Upper lobe of left lung (tissue), 6 donors: Measurements from ENCODE around the gene EPB41L3. TPM values are rescaled to one million over a fixed set of nuclear protein-coding genes. Genes with fewer than 3 reads are reported as not detected.
A peak's percentile ranks its signal among the peaks of the same experiment; 100 is the strongest.

Experiments used
- ATAC-seq, 2 donors: fragments of 200-7000 bp; cut with Tn5 transposase; one replicate each; pipeline ENCODE4 v1.9.1; 2022; ENCODE audit warnings: mild to moderate bottlenecking in 2 of 2, moderate library complexity in 2 of 2; ENCODE audit not compliant: low FRiP score in 2 of 2
- DNase-seq, 2 donors: peaks; one replicate each; pipeline ENCODE4 v3.0.0-alpha.2; 2019 to 2020
- H3K27ac ChIP-seq, 4 donors: fragments of 200-600 bp; sonication (generic); one replicate each; pipeline ENCODE4 v1.5.1; 2016 to 2019
- H3K27me3 ChIP-seq, 4 donors: fragments of 200-600 bp; sonication (generic); one replicate each; pipeline ENCODE4 v1.5.1; 2017 to 2019
- H3K36me3 ChIP-seq, 4 donors: fragments of 200-600 bp; sonication (generic); one replicate each; pipeline ENCODE4 v1.5.1; 2016 to 2019
- H3K4me1 ChIP-seq, 4 donors: fragments of 200-600 bp; sonication (generic); one replicate each; pipeline ENCODE4 v1.5.1; 2018 to 2019
- H3K4me3 ChIP-seq, 4 donors: fragments of 200-600 bp; sonication (generic); one replicate each; pipeline ENCODE4 v1.5.1; 2017 to 2019; ENCODE audit warnings: mild to moderate bottlenecking in 2 of 4, moderate library complexity in 1 of 4
- H3K9me3 ChIP-seq, 4 donors: fragments of 200-600 bp; sonication (generic); one replicate each; pipeline ENCODE4 v1.5.1; 2018 to 2019
- CTCF ChIP-seq, 6 experiments: fragments of 450-650 bp in 4 of 6; fragments of 200-600 bp in 2 of 6; sonication (generic) in 2 of 6; IDR thresholded peaks; one replicate each; pipeline ENCODE4 v1.5.1; 2016 to 2019; ENCODE audit warnings: antibody characterized with exemption in 6 of 6
- EP300 ChIP-seq, 4 donors: sonication (generic); formaldehyde crosslinking; IDR thresholded peaks; one replicate each; pipeline ENCODE4 v1.5.1; 2017; ENCODE audit warnings: antibody characterized with exemption in 4 of 4, control low read depth in 2 of 4
- POLR2A ChIP-seq, 4 donors: fragments of 450-650 bp; IDR thresholded peaks; one replicate each; pipeline ENCODE4 v1.5.1; 2016 to 2017; ENCODE audit warnings: antibody characterized with exemption in 4 of 4, mild to moderate bottlenecking in 2 of 4
- POLR2AphosphoS5 ChIP-seq, 2 donors: sonication (generic); formaldehyde crosslinking; IDR thresholded peaks; one replicate each; pipeline ENCODE4 v1.5.1; 2017; ENCODE audit warnings: antibody characterized with exemption in 2 of 2
- WGBS, 2 donors: methylation state at CpG; one replicate each; pipeline ENCODE4 v1.1.5; 2017 to 2018; 5-methylcytosine and 5-hydroxymethylcytosine counted together
- total RNA-seq, 6 donors: library from RNA; depleted of rRNA in 4 of 6; stranded (reverse); fragments of >200 nt in 4 of 6; gene quantifications; one replicate each; pipeline versions ENCODE4 v1.1.0 to v1.2.1, GENCODE V29; 2016 to 2021
- donor health status: DM: no; HTN: no; CAD: no; lungs with moderate emphysema.
- donor health status: DM: no; HTN: yes; CAD: no; lungs with severe emphysema.

The EPB41L3 gene
- total RNA-seq, 6 donors from 2014 or later, result 56.4 to 268 (median 85.7) TPM

DNA sequence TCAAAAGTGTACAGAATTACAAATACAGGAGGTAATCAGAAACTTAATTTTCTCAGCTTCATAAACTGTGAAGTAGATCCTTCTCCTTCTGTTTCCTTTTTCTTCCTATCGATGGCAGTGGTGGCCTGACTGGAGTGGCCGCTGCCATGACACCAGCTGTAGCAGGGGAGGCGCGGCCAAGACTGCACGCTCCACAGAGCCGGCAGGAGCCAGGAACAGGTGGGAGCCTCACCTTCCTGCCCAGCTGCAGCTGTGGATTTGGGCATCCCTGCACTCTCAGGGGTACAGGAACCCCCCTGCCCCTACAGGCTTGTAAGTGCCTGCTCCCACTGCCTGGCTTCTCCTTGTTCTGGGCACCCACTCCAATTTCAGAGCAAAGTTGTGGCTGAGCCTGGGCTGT, 76.1 kb downstream of the EPB41L3 start:
- H3K27ac ChIP-seq, result no peak overlapping the region
- no peaks in the 10 kb centered on the region for H3K36me3 ChIP-seq
- H3K4me1 ChIP-seq, result peaks cover 0 to 10% (median 3%) of the 10 kb centered on the region in 4 donors
- TF ChIP-seq CTCF (IDR thresholded peaks at IDR 0.05) (no peak), POLR2A (IDR thresholded peaks at IDR 0.05) (no peak), EP300 (IDR thresholded peaks at IDR 0.05) (no peak), POLR2AphosphoS5 (IDR thresholded peaks at IDR 0.05) (no peak)
- ATAC-seq, result no peak
- peak in 1 of 2 donors; percentile 21 for DNase-seq
- WGBS, 2 donors, result 83 to 93% methylated on average over 5 to 6 of the region's 6 CpGs
- H3K9me3 ChIP-seq, result no peaks in the 10 kb centered on the region
- H3K4me3 ChIP-seq, result no peak overlapping the region
- no peaks in the 10 kb centered on the region for H3K27me3 ChIP-seq

- Histone ChIP-seq H3K27me3 (no peaks in the 10 kb centered on the region), H3K4me3 (no peak overlapping the region), H3K36me3 (no peaks in the 10 kb centered on the region), H3K9me3 (no peaks in the 10 kb centered on the region), H3K27ac (no peak overlapping the region), H3K4me1 (peaks cover 0 to 14% (median 9%) of the 10 kb centered on the region in 4 donors)
- no peak for TF ChIP-seq CTCF (IDR thresholded peaks at IDR 0.05)
- peak in 1 of 4 donors; percentile 89 for TF ChIP-seq EP300 (IDR thresholded peaks at IDR 0.05)
- DNase-seq (no peak), ATAC-seq (peak in 1 of 2 donors; percentile 34)
- 55% methylated on average over 5 of the region's 5 CpGs for whole genome bisulfite sequencing, 2 donors
These were observed 77.5 kb downstream of the EPB41L3 start for GRCh38 chr18:5466256-5466655.

GRCh38 chr18:5464251-5464650, 79.5 kb downstream of the EPB41L3 start:
- no peak overlapping the region for H3K4me3 ChIP-seq
- DNase-seq, result no peak
- TF ChIP-seq POLR2A (IDR thresholded peaks at IDR 0.05) (no peak), CTCF (IDR thresholded peaks at IDR 0.05) (no peak), POLR2AphosphoS5 (IDR thresholded peaks at IDR 0.05) (no peak), EP300 (IDR thresholded peaks at IDR 0.05) (no peak)
- no peaks in the 10 kb centered on the region for H3K9me3 ChIP-seq
- H3K4me1 ChIP-seq, result peaks cover 0 to 14% (median 9%) of the 10 kb centered on the region in 4 donors
- peak in 1 of 2 donors; percentile 40 for ATAC-seq
- no peaks in the 10 kb centered on the region for H3K27me3 ChIP-seq
- no peaks in the 10 kb centered on the region for H3K36me3 ChIP-seq
- 36 to 70% methylated on average over 2 of the region's 2 CpGs for WGBS, 2 donors
- no peak overlapping the region for H3K27ac ChIP-seq

GRCh38 chr18:5463831-5464230, 80.0 kb downstream of the EPB41L3 start:
- 82 to 87% methylated on average over 8 of the region's 8 CpGs for WGBS, 2 donors
- DNase-seq, result no peak

More at GRCh38 chr18:5463831-5464230, 80.0 kb downstream of the EPB41L3 start:
- no peaks in the 10 kb centered on the region for H3K27me3 ChIP-seq
- peaks cover 0 to 14% (median 9%) of the 10 kb centered on the region in 4 donors for H3K4me1 ChIP-seq
- H3K9me3 ChIP-seq, result no peaks in the 10 kb centered on the region
- H3K36me3 ChIP-seq, result no peaks in the 10 kb centered on the region
- TF ChIP-seq POLR2AphosphoS5 (IDR thresholded peaks at IDR 0.05) (no peak), EP300 (IDR thresholded peaks at IDR 0.05) (no peak), CTCF (IDR thresholded peaks at IDR 0.05) (no peak), POLR2A (IDR thresholded peaks at IDR 0.05) (no peak)
- H3K4me3 ChIP-seq, result no peak overlapping the region
- ATAC-seq, result no peak
- H3K27ac ChIP-seq, result no peak overlapping the region
